ENCODE data around the gene PELO.
"Not testable (repeated sequence)": the region's sequence is repeated elsewhere in the genome, so short reads cannot be mapped to it uniquely, and the experiment has no call there.

DNA sequence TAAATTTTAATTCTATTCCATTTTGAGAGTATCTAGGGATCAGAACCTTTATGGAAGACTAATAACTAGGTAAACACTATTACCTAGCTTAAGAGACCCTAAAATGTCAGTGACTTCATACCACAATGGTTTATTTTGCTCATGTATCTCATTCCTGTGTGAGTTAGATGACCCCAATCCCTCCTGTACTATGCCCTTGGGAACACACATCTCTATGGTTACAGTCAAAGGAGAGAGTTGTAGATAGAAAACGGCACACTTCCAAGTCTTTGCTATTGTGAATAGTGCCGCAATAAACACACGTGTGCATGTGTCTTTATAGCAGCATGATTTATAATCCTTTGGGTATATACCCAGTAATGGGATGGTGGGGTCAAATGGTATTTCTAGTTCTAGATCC is 31.1 kb downstream of the PELO start:
- TF ChIP-seq, protein P1, sequence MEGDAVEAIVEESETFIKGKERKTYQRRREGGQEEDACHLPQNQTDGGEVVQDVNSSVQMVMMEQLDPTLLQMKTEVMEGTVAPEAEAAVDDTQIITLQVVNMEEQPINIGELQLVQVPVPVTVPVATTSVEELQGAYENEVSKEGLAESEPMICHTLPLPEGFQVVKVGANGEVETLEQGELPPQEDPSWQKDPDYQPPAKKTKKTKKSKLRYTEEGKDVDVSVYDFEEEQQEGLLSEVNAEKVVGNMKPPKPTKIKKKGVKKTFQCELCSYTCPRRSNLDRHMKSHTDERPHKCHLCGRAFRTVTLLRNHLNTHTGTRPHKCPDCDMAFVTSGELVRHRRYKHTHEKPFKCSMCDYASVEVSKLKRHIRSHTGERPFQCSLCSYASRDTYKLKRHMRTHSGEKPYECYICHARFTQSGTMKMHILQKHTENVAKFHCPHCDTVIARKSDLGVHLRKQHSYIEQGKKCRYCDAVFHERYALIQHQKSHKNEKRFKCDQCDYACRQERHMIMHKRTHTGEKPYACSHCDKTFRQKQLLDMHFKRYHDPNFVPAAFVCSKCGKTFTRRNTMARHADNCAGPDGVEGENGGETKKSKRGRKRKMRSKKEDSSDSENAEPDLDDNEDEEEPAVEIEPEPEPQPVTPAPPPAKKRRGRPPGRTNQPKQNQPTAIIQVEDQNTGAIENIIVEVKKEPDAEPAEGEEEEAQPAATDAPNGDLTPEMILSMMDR (IDR thresholded peaks at IDR 0.05): not testable (repeated sequence)
- not testable (repeated sequence) for TF ChIP-seq POLR2A (IDR thresholded peaks at IDR 0.05)

All from testis (tissue), 2 donors.